GM12878 (cell line): ENCODE results near the gene ERMN. TPM values are rescaled to one million over a fixed set of nuclear protein-coding genes. Genes with fewer than 3 reads are reported as not detected.

ENCODE experiments used
- ATAC-seq: fragments of 200-7000 bp; cut with Tn5 transposase; 3 replicates; pipeline ENCODE4 v1.9.1; 2020; ENCODE audit warnings: mild to moderate bottlenecking, moderate library complexity
- BruUV-seq: library from RNA; stranded (reverse); fragments of 400-500 nt; replicated peaks from 2 replicates; lab custom pipeline; 2021; lab: Mats Ljungman, UMichigan
- CTCF ChIA-PET: fragments of 300-600 bp; sonication (Branson Sonifier 250); formaldehyde crosslinking; extraction: SDS; loops from one replicate; lab custom pipeline; 2021; ENCODE audit warnings: inconsistent platforms; lab: Yijun Ruan, JAX
- POLR2A ChIA-PET: fragments of 350-600 bp; formaldehyde crosslinking; extraction: SDS; loops from one replicate; lab custom pipeline; 2021; ENCODE audit warnings: inconsistent platforms; lab: Charles Lee
- RAD21 ChIA-PET: fragments of 300-600 bp; sonication (Branson Sonifier 250); formaldehyde crosslinking; loops from one replicate; lab custom pipeline; 2023; ENCODE audit warnings: antibody characterized with exemption; ENCODE audit not compliant: unreplicated experiment; lab: Charles Lee
- SMC1A ChIA-PET: fragments of 300-600 bp; sonication (Branson Sonifier 250); formaldehyde crosslinking; loops from one replicate; lab custom pipeline; 2023; ENCODE audit not compliant: unreplicated experiment, uncharacterized antibody; lab: Charles Lee
- DNase-seq: peaks from one replicate; pipeline ENCODE4 v3.0.0-alpha.2; 2011; ENCODE audit warnings: low read depth, low spot score
- FAIRE-seq: peaks from 3 replicates; lab custom pipeline; 2011; peaks lifted over from hg19 to GRCh38; lab: Jason Lieb, UNC
- H2AFZ ChIP-seq: 2 replicates; pipeline ENCODE4 v1.6.0; 2011; ENCODE audit warnings: low read depth, low read length, control low read depth; ENCODE audit not compliant: control insufficient read depth
- H3K27ac ChIP-seq: 2 replicates; pipeline ENCODE4 v1.5.1; 2011; ENCODE audit warnings: control low read depth; ENCODE audit not compliant: control insufficient read depth, insufficient read depth
- H3K27me3 ChIP-seq, 2 experiments: replicated peaks in 1 of 2; 2 replicates each; pipeline versions ENCODE4 v1.6.0 to v1.6.1; 2011; ENCODE audit warnings: low read length in 1 of 2; ENCODE audit not compliant: control insufficient read depth in 2 of 2, insufficient read depth in 2 of 2
- H3K36me3 ChIP-seq, 2 experiments: 2 replicates each; pipeline ENCODE4 v1.5.1; 2011; ENCODE audit warnings: low read length in 1 of 2; ENCODE audit not compliant: control insufficient read depth in 2 of 2, insufficient read depth in 2 of 2
- H3K4me1 ChIP-seq: 2 replicates; pipeline ENCODE4 v1.6.1; 2011; ENCODE audit warnings: mild to moderate bottlenecking, low read length, moderate library complexity, mixed read lengths; ENCODE audit not compliant: control insufficient read depth, insufficient read depth
- H3K4me2 ChIP-seq: 2 replicates; pipeline ENCODE4 v1.6.0; 2011; ENCODE audit warnings: control low read depth; ENCODE audit not compliant: control insufficient read depth, insufficient read depth
- H3K4me3 ChIP-seq: fragments of 200-600 bp; sonication (generic); 2 replicates; pipeline ENCODE4 v1.5.1; 2016
- H3K79me2 ChIP-seq: 2 replicates; pipeline ENCODE4 v1.6.0; 2011; ENCODE audit warnings: low read length; ENCODE audit not compliant: control insufficient read depth, insufficient read depth
- H3K9ac ChIP-seq: 2 replicates; pipeline ENCODE4 v1.8.0; 2011; ENCODE audit warnings: low read length, control low read depth, mixed read lengths; ENCODE audit not compliant: control insufficient read depth, insufficient read depth
- H3K9me3 ChIP-seq: replicated peaks from 3 replicates; pipeline ENCODE4 v1.5.1; 2011; ENCODE audit warnings: mild to moderate bottlenecking, low read length; ENCODE audit not compliant: control insufficient read depth, insufficient read depth
- H4K20me1 ChIP-seq: 2 replicates; pipeline ENCODE4 v1.6.0; 2011; ENCODE audit not compliant: control insufficient read depth, insufficient read depth
- BACH1 ChIP-seq: fragments of 450-650 bp; IDR thresholded peaks from 2 replicates; pipeline ENCODE4 v1.6.1; 2017; ENCODE audit warnings: mild to moderate bottlenecking, borderline replicate concordance
- ELK1 ChIP-seq: IDR thresholded peaks from 2 replicates; pipeline ENCODE4 v1.6.1; 2012; ENCODE audit warnings: low read depth, low read length, improper control_type of control experiment
- FOXK2 ChIP-seq: fragments of 450-650 bp; IDR thresholded peaks from 2 replicates; pipeline ENCODE4 v1.6.1; 2017; ENCODE audit warnings: mild to moderate bottlenecking, moderate library complexity
- IRF5 ChIP-seq: fragments of 450-650 bp; IDR thresholded peaks from 2 replicates; pipeline ENCODE4 v1.6.1; 2017; ENCODE audit warnings: borderline replicate concordance
- PAX5 ChIP-seq: IDR thresholded peaks from 2 replicates; pipeline ENCODE4 v1.6.1; 2011; ENCODE audit warnings: low read depth, low read length, borderline replicate concordance
- ZNF24 ChIP-seq: fragments of 450-650 bp; IDR thresholded peaks from 2 replicates; pipeline ENCODE4 v1.6.1; 2017; ENCODE audit warnings: antibody characterized with exemption, mild to moderate bottlenecking
- in situ Hi-C: fragments of 300-500 bp; cut with MboI; formaldehyde crosslinking; loops from 9 replicates; pipeline ENCODE4 v1.14.3; 2018; ENCODE audit warnings: mixed read lengths
- intact Hi-C: fragments of 100-400 bp; cut with micrococcal nuclease; formaldehyde crosslinking; loops from one replicate; pipeline ENCODE4 v1.14.2; 2022; ENCODE audit not compliant: unreplicated experiment
- polyA plus RNA-seq, 11 experiments: library from polyadenylated mRNA; depleted of rRNA in 4 of 11; unstranded in 6 of 11; stranded (reverse) in 5 of 11; fragments of >200 nt; fragmentation: Nextera tagmentation in 4 of 11; fragmentation: Illumina TruSeq in 1 of 11; extraction: Ambion mirVana in 4 of 11; extraction: Trizol in 1 of 11; gene quantifications; 1 replicate in 1 of 11; 2 replicates in 10 of 11; pipeline versions ENCODE4 v1.2.1 to v1.2.3, GENCODE V29; 2011 to 2016; ENCODE audit warnings: inconsistent platforms in 2 of 11, missing spikeins in 2 of 11, low read depth in 1 of 11
- total RNA-seq, 4 experiments: library from RNA; depleted of rRNA in 3 of 4; stranded (reverse); fragments of >200 nt in 3 of 4; fragmentation: Illumina TruSeq in 1 of 4; extraction: Trizol in 1 of 4; gene quantifications; 2 replicates each; pipeline versions ENCODE4 v1.2.1 to v1.2.3, GENCODE V29; 2013 to 2021

The ERMN gene
- total and polyA plus RNA-seq, 10 of the 15 experiments (the other 5 are each of a cell fraction or from before 2014, with no cell fraction given) = 0.26 to 5.3 (median 1.5) TPM

GRCh38 chr2:157320409-157320808, 5.2 kb downstream of the ERMN start:
- Histone ChIP-seq H3K27ac (no peak overlapping the region), H3K9ac (no peak overlapping the region), H3K79me2 (no peaks in the 10 kb centered on the region), H3K4me2 (no peak overlapping the region), H3K4me1 (no peaks in the 10 kb centered on the region), H3K9me3 (no peaks in the 10 kb centered on the region), H3K36me3 (no peaks in the 10 kb centered on the region), H4K20me1 (no peaks in the 10 kb centered on the region), H3K27me3 (no peaks in the 10 kb centered on the region), H3K4me3 (no peak overlapping the region), H2AFZ (no peak overlapping the region)
- CTCF ChIA-PET = interaction anchor here (1.0 to 13.4 kb wide), 4 partner anchors 14 to 178 kb away, joined by 3 to 226 read pairs (median 90); no protein-coding TSS in a partner anchor
- no peak for TF ChIP-seq ELK1
- TF ChIP-seq FOXK2 = no peak
- no peak for TF ChIP-seq BACH1
- no peak for TF ChIP-seq IRF5
- TF ChIP-seq PAX5 = no peak
- no peak for TF ChIP-seq ZNF24
- RAD21 ChIA-PET = interaction anchor here (1.2 kb wide), 1 partner anchor 17 kb away, joined by 5 read pairs; no protein-coding TSS in a partner anchor
- BruUV-seq = no TSS peak
- in situ Hi-C loops (no loop called here), intact Hi-C loops (no loop called here)
- no peak for ATAC-seq
- POLR2A ChIA-PET = no interaction called here
- FAIRE-seq = no peak
- SMC1A ChIA-PET = interaction anchor here (0.9 to 2.1 kb wide), 10 partner anchors 9 to 150 kb away, joined by 3 to 8 read pairs (median 4); partner anchors contain the start of gene CYTIP
- DNase-seq = no peak
